Suprapubic skin (tissue), 4 donors: Measurements from ENCODE around the gene WFIKKN1.

Experiments
- EP300 ChIP-seq: sonication (generic); formaldehyde crosslinking; IDR thresholded peaks from one replicate; pipeline ENCODE4 v1.6.1; 2017; ENCODE audit warnings: antibody characterized with exemption
- POLR2A ChIP-seq, 2 donors: fragments of 450-650 bp; IDR thresholded peaks; one replicate each; pipeline ENCODE4 v1.6.1; 2017; ENCODE audit warnings: antibody characterized with exemption in 2 of 2, mild to moderate bottlenecking in 2 of 2, moderate library complexity in 2 of 2
- POLR2AphosphoS5 ChIP-seq, 3 donors: sonication (generic); formaldehyde crosslinking; IDR thresholded peaks; one replicate each; pipeline ENCODE4 v1.6.1; 2017; ENCODE audit warnings: antibody characterized with exemption in 3 of 3
- TF ChIP-seq, protein P1 (sequence below), 2 donors: fragments of 200-600 bp in 1 of 2; fragments of 450-650 bp in 1 of 2; sonication (generic) in 1 of 2; IDR thresholded peaks; one replicate each; pipeline ENCODE4 v1.5.1; 2016 to 2019; ENCODE audit warnings: antibody characterized with exemption in 2 of 2, mild to moderate bottlenecking in 1 of 2, moderate library complexity in 1 of 2

DNA sequence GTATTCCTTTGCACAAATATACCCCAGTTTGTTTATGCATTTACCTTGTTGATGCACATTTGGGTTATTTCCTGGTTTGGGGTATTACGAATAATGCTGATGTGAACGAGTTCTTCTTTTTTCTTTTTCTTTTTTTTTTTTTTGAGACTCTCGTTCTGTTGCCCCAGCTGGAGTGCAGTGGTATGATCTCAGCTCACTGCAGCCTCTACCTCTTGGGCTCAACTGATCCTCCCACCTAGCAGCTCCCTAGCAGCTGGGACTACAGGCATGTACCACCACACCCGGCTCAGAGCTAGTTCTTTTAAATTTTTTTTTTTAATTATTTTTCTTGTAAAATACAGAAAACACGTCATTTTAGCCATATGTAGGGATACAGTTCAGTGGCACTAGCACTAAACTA, 26.9 kb upstream of the WFIKKN1 start:
- TF ChIP-seq EP300 (no peak), POLR2AphosphoS5 (IDR thresholded peaks at IDR 0.05) (no peak), POLR2A (IDR thresholded peaks at IDR 0.05) (no peak)
- TF ChIP-seq, protein P1, sequence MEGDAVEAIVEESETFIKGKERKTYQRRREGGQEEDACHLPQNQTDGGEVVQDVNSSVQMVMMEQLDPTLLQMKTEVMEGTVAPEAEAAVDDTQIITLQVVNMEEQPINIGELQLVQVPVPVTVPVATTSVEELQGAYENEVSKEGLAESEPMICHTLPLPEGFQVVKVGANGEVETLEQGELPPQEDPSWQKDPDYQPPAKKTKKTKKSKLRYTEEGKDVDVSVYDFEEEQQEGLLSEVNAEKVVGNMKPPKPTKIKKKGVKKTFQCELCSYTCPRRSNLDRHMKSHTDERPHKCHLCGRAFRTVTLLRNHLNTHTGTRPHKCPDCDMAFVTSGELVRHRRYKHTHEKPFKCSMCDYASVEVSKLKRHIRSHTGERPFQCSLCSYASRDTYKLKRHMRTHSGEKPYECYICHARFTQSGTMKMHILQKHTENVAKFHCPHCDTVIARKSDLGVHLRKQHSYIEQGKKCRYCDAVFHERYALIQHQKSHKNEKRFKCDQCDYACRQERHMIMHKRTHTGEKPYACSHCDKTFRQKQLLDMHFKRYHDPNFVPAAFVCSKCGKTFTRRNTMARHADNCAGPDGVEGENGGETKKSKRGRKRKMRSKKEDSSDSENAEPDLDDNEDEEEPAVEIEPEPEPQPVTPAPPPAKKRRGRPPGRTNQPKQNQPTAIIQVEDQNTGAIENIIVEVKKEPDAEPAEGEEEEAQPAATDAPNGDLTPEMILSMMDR (IDR thresholded peaks at IDR 0.05), result no peak
